ENCODE results near the gene MMP20. TPM values are rescaled to one million over a fixed set of nuclear protein-coding genes. Genes with fewer than 3 reads are reported as not detected.
"Not testable (repeated sequence)": the region's sequence is repeated elsewhere in the genome, so short reads cannot be mapped to it uniquely, and the experiment has no call there.

The MMP20 gene
- not detected for polyA plus RNA-seq (2013, experiment 1 of 2; ENCODE audit: insufficient read length)
- polyA plus RNA-seq (2013, experiment 2 of 2; ENCODE audit: insufficient read length) = not detected

- DNase-seq = no peak
Measured at GRCh38 chr11:102625177-102625576, at the start of gene MMP20. TSS of gene MMP20 (minus strand) at chr11:102625332. CDS start at chr11:102625319, 13 bp downstream.

GRCh38 chr11:102669664-102670063 lies 44.5 kb upstream of the MMP20 start:
- DNase-seq = peak; percentile 60

- peak; percentile 60 for DNase-seq
Measured at GRCh38 chr11:102666331-102666957, 41.3 kb upstream of the MMP20 start.

GRCh38 chr11:102664001-102664752 lies 39.0 kb upstream of the MMP20 start:
- DNase-seq = peak; percentile 15

GRCh38 chr11:102662607-102663006 lies 37.5 kb upstream of the MMP20 start:
- no peak for DNase-seq

- no peak for DNase-seq
Measured at GRCh38 chr11:102661040-102661439, 35.9 kb upstream of the MMP20 start.

GRCh38 chr11:102656528-102656927 lies 31.4 kb upstream of the MMP20 start:
- DNase-seq = no peak

- DNase-seq = no peak
Measured at GRCh38 chr11:102655547-102655946, 30.4 kb upstream of the MMP20 start.

- DNase-seq = no peak
Measured at GRCh38 chr11:102654761-102655160, 29.6 kb upstream of the MMP20 start.

- DNase-seq = no peak
Measured at GRCh38 chr11:102653744-102654291, 28.7 kb upstream of the MMP20 start.

GRCh38 chr11:102647430-102647829 lies 22.3 kb upstream of the MMP20 start:
- DNase-seq = no peak

- no peak for DNase-seq
Measured at GRCh38 chr11:102643941-102644340, 18.8 kb upstream of the MMP20 start.

GRCh38 chr11:102640946-102641345 lies 15.8 kb upstream of the MMP20 start:
- DNase-seq = no peak

- DNase-seq = no peak
Measured at GRCh38 chr11:102639656-102640055, 14.5 kb upstream of the MMP20 start.

- no peak for DNase-seq
Measured at GRCh38 chr11:102637731-102638130, 12.6 kb upstream of the MMP20 start.

GRCh38 chr11:102633385-102634026 lies 8.4 kb upstream of the MMP20 start:
- no peak for DNase-seq

GRCh38 chr11:102632026-102632425 lies 6.9 kb upstream of the MMP20 start:
- no peak for DNase-seq

- no peak for DNase-seq
Measured at GRCh38 chr11:102630598-102631448, 5.7 kb upstream of the MMP20 start.

- not testable (repeated sequence) for DNase-seq
Measured at GRCh38 chr11:102629908-102630307, 4.8 kb upstream of the MMP20 start.

GRCh38 chr11:102626676-102627075 lies 1.5 kb upstream of the MMP20 start:
- peak; percentile 50 for DNase-seq

- DNase-seq = no peak
Measured at GRCh38 chr11:102623998-102624397, 1.1 kb downstream of the MMP20 start.

- DNase-seq = no peak
Measured at GRCh38 chr11:102623128-102623527, 2.0 kb downstream of the MMP20 start.
